CD4-positive, alpha-beta T cell (primary cell): ENCODE measurements around the gene GNAO1. TPM values are rescaled to one million over a fixed set of nuclear protein-coding genes. Genes with fewer than 3 reads are reported as not detected.

ENCODE experiments used
- ATAC-seq: fragments of 200-7000 bp; cut with Tn5 transposase; one replicate; pipeline ENCODE4 v1.10.0; 2022; ENCODE audit warnings: mild to moderate bottlenecking; ENCODE audit not compliant: poor library complexity
- CTCF ChIA-PET: fragments of 350-600 bp; sonication (Branson Sonifier 250); formaldehyde crosslinking; loops from one replicate; lab custom pipeline; 2021; ENCODE audit warnings: antibody characterized with exemption, inconsistent platforms; lab: Charles Lee
- POLR2A ChIA-PET: fragments of 350-600 bp; sonication (Branson Sonifier 250); formaldehyde crosslinking; loops from one replicate; lab custom pipeline; 2021; ENCODE audit warnings: antibody characterized with exemption, inconsistent platforms; lab: Charles Lee
- DNase-seq, 14 experiments: peaks; one replicate each; pipeline ENCODE4 v3.0.0-alpha.2; 2013 to 2020; ENCODE audit warnings: mixed read lengths in 2 of 14
- H3K27ac ChIP-seq, 2 donors: one replicate each; pipeline versions ENCODE4 v1.5.1 to v1.7.0; 2013; ENCODE audit warnings: low read length in 2 of 2, low read depth in 1 of 2, mild to moderate bottlenecking in 1 of 2
- H3K27me3 ChIP-seq, 2 experiments: 1 replicate in 1 of 2; 2 replicates in 1 of 2; pipeline versions ENCODE4 v1.6.1 to v1.7.0; 2013; ENCODE audit warnings: low read length in 2 of 2, control low read depth in 1 of 2, mild to moderate bottlenecking in 1 of 2, moderate library complexity in 1 of 2; ENCODE audit not compliant: insufficient read depth in 2 of 2, control insufficient read depth in 1 of 2
- H3K36me3 ChIP-seq: one replicate; pipeline ENCODE4 v1.6.1; 2013; ENCODE audit warnings: low read length, control low read depth; ENCODE audit not compliant: insufficient read depth
- H3K4me1 ChIP-seq: one replicate; pipeline ENCODE4 v1.6.1; 2013; ENCODE audit warnings: low read length, control low read depth; ENCODE audit not compliant: insufficient read depth
- H3K4me3 ChIP-seq: one replicate; pipeline ENCODE4 v1.5.1; 2013; ENCODE audit warnings: mild to moderate bottlenecking, low read length, moderate library complexity
- H3K9me3 ChIP-seq, 2 experiments: 1 replicate in 1 of 2; 2 replicates in 1 of 2; pipeline versions ENCODE4 v1.6.1 to v1.7.0; 2013; ENCODE audit warnings: low read length in 2 of 2, mild to moderate bottlenecking in 2 of 2, control low read depth in 1 of 2, moderate library complexity in 1 of 2; ENCODE audit not compliant: control insufficient read depth in 1 of 2, insufficient read depth in 1 of 2
- H3K27ac Mint-ChIP-seq: one replicate; pipeline ENCODE4 v1.8.0; 2020; ENCODE audit warnings: mixed read lengths
- H3K27me3 Mint-ChIP-seq: one replicate; pipeline ENCODE4 v1.8.0; 2021; ENCODE audit warnings: mixed read lengths
- H3K36me3 Mint-ChIP-seq: one replicate; pipeline ENCODE4 v1.8.0; 2021; ENCODE audit warnings: low read depth, mixed read lengths
- H3K4me1 Mint-ChIP-seq: one replicate; pipeline ENCODE4 v1.8.0; 2021; ENCODE audit warnings: low read depth, mixed read lengths
- H3K4me3 Mint-ChIP-seq: one replicate; pipeline ENCODE4 v1.8.0; 2020; ENCODE audit warnings: mild to moderate bottlenecking, mixed read lengths
- H3K9me3 Mint-ChIP-seq: one replicate; pipeline ENCODE4 v1.8.0; 2020; ENCODE audit warnings: mixed read lengths
- CTCF ChIP-seq: fragments of 200-600 bp; IDR thresholded peaks from one replicate; pipeline ENCODE4 v1.8.0; 2022; ENCODE audit warnings: antibody characterized with exemption, mild to moderate bottlenecking
- intact Hi-C, 2 experiments: fragments of 100-400 bp; cut with DNase I in 1 of 2; cut with micrococcal nuclease in 1 of 2; formaldehyde crosslinking; loops; one replicate each; pipeline versions ENCODE4 v1.15.1 to v1.9.0; 2023 to 2025; cut with DNase I, micrococcal nuclease
- total RNA-seq, 174 experiments: library from RNA in 2 of 174; stranded (reverse) in 2 of 174; gene quantifications; one replicate each; pipeline ENCODE4 v1.2.3 and lab custom pipeline; 2021 to 2026

GNAO1 gene
- total RNA-seq, 2 experiments from 2014 or later: 7.3 to 7.9 TPM

DNA sequence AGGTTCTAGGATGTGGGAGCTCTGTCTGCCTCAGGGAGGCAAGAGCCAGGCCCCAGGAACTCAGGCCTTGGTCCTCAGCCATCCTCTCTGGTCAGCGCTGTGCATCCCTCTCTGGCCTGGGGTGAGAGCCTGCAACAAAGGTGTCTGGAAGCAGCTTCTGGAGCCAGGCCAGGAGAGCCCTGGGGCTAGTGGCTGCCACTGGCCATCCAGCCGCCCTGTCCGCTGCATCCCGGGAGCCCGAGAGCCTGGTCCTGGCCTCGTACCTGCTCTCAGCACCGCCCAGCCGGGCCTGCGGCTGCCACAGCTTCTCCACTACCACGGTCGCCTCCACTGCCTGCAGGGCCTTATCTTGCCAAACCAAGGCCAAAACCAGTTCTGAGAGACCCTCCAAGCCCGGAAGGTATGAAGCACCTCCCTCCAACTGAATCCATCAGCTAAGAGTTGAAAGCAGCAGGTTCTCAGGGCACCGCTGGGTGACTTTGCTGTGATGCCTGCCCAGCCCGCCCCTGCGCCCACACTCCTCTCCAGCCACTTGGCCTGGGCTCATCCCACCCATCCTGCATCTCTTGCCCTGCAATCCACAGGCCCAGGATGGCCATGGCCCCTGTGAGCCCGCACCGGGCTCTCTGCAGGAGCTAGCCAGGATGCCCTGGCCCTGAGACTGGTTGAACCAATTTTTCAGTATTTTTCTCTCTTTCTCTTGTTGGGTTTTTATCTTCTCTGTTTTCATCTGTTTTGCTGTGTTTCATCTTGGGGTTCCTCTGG lies 148.3 kb downstream of the GNAO1 start:
- H3K27ac Mint-ChIP-seq: no peak overlapping the region
- H3K4me3 Mint-ChIP-seq: no peak overlapping the region
- Histone ChIP-seq H3K9me3 (no peaks in the 10 kb centered on the region), H3K27ac (no peak overlapping the region), H3K4me1 (no peaks in the 10 kb centered on the region), H3K27me3 (no peaks in the 10 kb centered on the region), H3K4me3 (no peak overlapping the region), H3K36me3 (no peaks in the 10 kb centered on the region)
- POLR2A ChIA-PET: no interaction called here
- H3K27me3 Mint-ChIP-seq: no peaks in the 10 kb centered on the region
- ATAC-seq: no peak
- no peaks in the 10 kb centered on the region for H3K4me1 Mint-ChIP-seq
- no peak for DNase-seq
- no peaks in the 10 kb centered on the region for H3K36me3 Mint-ChIP-seq
- CTCF ChIA-PET: no interaction called here
- intact Hi-C loops: no loop called here
- H3K9me3 Mint-ChIP-seq: no peaks in the 10 kb centered on the region
- TF ChIP-seq CTCF: no peak

DNA sequence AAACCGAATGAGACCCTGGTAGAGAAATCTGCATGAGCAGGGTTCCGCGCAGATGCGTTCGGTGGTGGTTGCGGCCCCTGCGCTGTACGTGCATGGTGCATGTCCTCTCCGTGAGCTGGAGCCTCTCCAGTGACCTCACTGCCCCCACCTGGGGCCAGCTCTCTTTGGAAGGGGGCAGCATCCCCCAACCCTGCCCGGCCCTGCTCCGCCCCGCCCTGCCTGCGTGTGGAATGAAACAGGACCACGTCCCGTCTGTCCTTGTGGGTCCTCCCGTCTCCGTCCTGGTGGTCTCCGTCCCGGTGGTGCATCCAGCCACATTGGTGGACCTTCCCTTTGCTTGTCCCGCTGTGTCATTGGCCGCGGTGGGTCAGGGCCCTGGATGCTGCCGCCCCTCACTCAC lies 149.1 kb downstream of the GNAO1 start:
- no peak for TF ChIP-seq CTCF
- Histone ChIP-seq H3K9me3 (no peaks in the 10 kb centered on the region), H3K27me3 (no peaks in the 10 kb centered on the region), H3K4me3 (no peak overlapping the region), H3K36me3 (no peaks in the 10 kb centered on the region), H3K27ac (no peak overlapping the region), H3K4me1 (no peaks in the 10 kb centered on the region)
- Mint-ChIP-seq H3K36me3 (no peaks in the 10 kb centered on the region), H3K27ac (no peak overlapping the region), H3K4me3 (no peak overlapping the region), H3K27me3 (no peaks in the 10 kb centered on the region), H3K4me1 (no peaks in the 10 kb centered on the region), H3K9me3 (no peaks in the 10 kb centered on the region)
- ChIA-PET CTCF (no interaction called here), POLR2A (no interaction called here)
- intact Hi-C loops: no loop called here
- DNase-seq: no peak
- no peak for ATAC-seq

- no peaks in the 10 kb centered on the region for H3K36me3 ChIP-seq
- POLR2A ChIA-PET: no interaction called here
- Mint-ChIP-seq H3K27ac (no peak overlapping the region), H3K4me3 (no peak overlapping the region), H3K27me3 (no peaks in the 10 kb centered on the region), H3K4me1 (no peaks in the 10 kb centered on the region), H3K9me3 (no peaks in the 10 kb centered on the region), H3K36me3 (no peaks in the 10 kb centered on the region)
- intact Hi-C loops: no loop called here
- no peaks in the 10 kb centered on the region for H3K4me1 ChIP-seq
- H3K27ac ChIP-seq: no peak overlapping the region
- TF ChIP-seq CTCF: no peak
- CTCF ChIA-PET: no interaction called here
- ATAC-seq (no peak), DNase-seq (no peak)
- H3K27me3 ChIP-seq: no peaks in the 10 kb centered on the region
- H3K4me3 ChIP-seq: no peak overlapping the region
- no peaks in the 10 kb centered on the region for H3K9me3 ChIP-seq
These were observed 149.6 kb downstream of the GNAO1 start for GRCh38 chr16:56340864-56341365.
